SU-DHL-6 (cell line): ENCODE measurements around the gene RPTOR.

Source experiments
- H2AFZ ChIP-seq: fragments of 200-600 bp; sonication (generic); 2 replicates; pipeline ENCODE4 v1.6.1; 2014; ENCODE audit warnings: low read depth, mild to moderate bottlenecking, moderate library complexity, mixed read lengths, antibody characterized with exemption, low read length; ENCODE audit not compliant: severe bottlenecking
- H3F3A ChIP-seq: fragments of 200-600 bp; shearing (Covaris generic); 2 replicates; pipeline ENCODE4 v1.6.0; 2016; ENCODE audit warnings: antibody characterized with exemption, mild to moderate bottlenecking; ENCODE audit not compliant: insufficient read depth
- H3K27ac ChIP-seq: fragments of 200-600 bp; sonication (generic); 2 replicates; pipeline ENCODE4 v1.5.1; 2016; ENCODE audit warnings: low read depth, mild to moderate bottlenecking, low read length, moderate library complexity, mixed read lengths
- H3K27me3 ChIP-seq: fragments of 200-600 bp; sonication (generic), shearing (Covaris generic); 2 replicates; pipeline ENCODE4 v1.6.0; 2014; ENCODE audit warnings: mild to moderate bottlenecking, low read length
- H3K36me3 ChIP-seq: fragments of 200-600 bp; sonication (generic); 2 replicates; pipeline ENCODE4 v1.6.1; 2014; ENCODE audit warnings: mild to moderate bottlenecking, low read length, mixed read lengths
- H3K4me2 ChIP-seq: fragments of 300-600, 200-600 bp; shearing (Covaris generic), sonication (generic); 2 replicates; pipeline ENCODE4 v1.6.0; 2014; ENCODE audit warnings: low read length, low read depth, mild to moderate bottlenecking; ENCODE audit not compliant: poor library complexity, severe bottlenecking
- H3K4me3 ChIP-seq: fragments of 200-600 bp; sonication (generic); 2 replicates; pipeline ENCODE4 v1.5.1; 2014; ENCODE audit warnings: antibody characterized with exemption, low read length, mild to moderate bottlenecking, mixed read lengths; ENCODE audit not compliant: insufficient read depth, poor library complexity, severe bottlenecking
- H3K79me2 ChIP-seq: fragments of 200-600 bp; sonication (generic); 2 replicates; pipeline ENCODE4 v1.6.1; 2014; ENCODE audit warnings: mild to moderate bottlenecking, low read length, moderate library complexity; ENCODE audit not compliant: insufficient read depth
- H3K9ac ChIP-seq: fragments of 200-600 bp; sonication (generic); 2 replicates; pipeline ENCODE4 v1.7.0; 2014; ENCODE audit warnings: mild to moderate bottlenecking, low read length
- H3K9me2 ChIP-seq: fragments of 200-600 bp; sonication (generic); replicated peaks from 2 replicates; pipeline ENCODE4 v1.6.1; 2014; ENCODE audit warnings: low read length; ENCODE audit not compliant: insufficient read depth
- H3K9me3 ChIP-seq: fragments of 200-600 bp; sonication (generic); 2 replicates; pipeline ENCODE4 v1.6.1; 2014; ENCODE audit warnings: low read length, mixed read lengths; ENCODE audit not compliant: insufficient read depth
- H4K20me1 ChIP-seq: fragments of 200-600 bp; sonication (generic); 2 replicates; pipeline ENCODE4 v1.6.1; 2014; ENCODE audit warnings: low read depth, mild to moderate bottlenecking, antibody characterized with exemption, low read length, moderate library complexity, mixed read lengths
- EZH2phosphoT487 ChIP-seq: fragments of 200-600 bp; sonication (generic), shearing (Covaris generic); conservative IDR thresholded peaks from 2 replicates; pipeline ENCODE4 v1.6.1; 2018; ENCODE audit warnings: mild to moderate bottlenecking, antibody characterized with exemption, low read length, moderate library complexity, mixed read lengths
- TF ChIP-seq, protein P1 (sequence below): fragments of 200-600 bp; sonication (generic); IDR thresholded peaks from one replicate; pipeline ENCODE4 v1.5.1; 2017; ENCODE audit warnings: antibody characterized with exemption, mild to moderate bottlenecking, low read length, moderate library complexity; ENCODE audit not compliant: insufficient read depth, poor library complexity, severe bottlenecking

RPTOR gene

DNA sequence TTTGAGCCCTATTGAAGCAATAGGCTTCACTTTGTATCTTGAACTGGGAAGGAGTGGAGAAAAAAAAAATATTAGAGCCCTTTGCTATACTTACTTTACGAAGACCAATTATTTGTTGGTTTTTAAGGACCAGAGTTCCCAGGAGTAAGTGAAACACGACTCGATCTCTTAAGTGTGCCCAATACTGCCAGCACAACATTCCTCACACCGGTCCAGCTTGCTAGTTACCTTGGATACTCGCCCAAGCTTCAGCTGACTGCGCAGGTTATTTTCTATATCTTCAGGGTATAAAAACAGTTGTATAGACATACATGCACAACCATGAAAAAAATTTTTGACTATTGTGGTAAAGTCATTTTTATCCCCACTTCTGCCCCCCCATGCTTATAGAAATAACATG lies 72.1 kb downstream of the RPTOR start:
- H2AFZ ChIP-seq: no peak overlapping the region

DNA sequence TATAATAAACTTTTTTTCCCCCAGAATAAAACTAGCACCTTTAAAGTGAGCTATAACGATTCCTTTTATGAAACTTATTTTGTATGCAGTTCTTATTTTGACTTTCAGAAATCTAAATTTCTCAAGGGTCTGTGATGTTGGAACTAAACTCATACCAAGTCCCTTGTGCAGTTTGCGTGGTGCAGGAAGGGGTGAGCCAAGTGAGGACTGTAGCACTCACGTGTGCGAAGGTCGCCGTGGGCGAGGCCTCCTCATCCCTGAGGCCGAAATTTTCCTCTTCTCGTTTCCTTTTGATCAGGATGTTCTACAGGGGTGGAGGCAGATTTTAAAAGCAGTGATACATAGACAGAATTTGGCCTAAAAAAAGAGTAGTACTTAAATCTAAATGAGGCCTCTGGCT lies 73.7 kb downstream of the RPTOR start:
- no peak overlapping the region for H3K4me2 ChIP-seq
- H3K79me2 ChIP-seq: peaks cover 48% of the 10 kb centered on the region
- no peaks in the 10 kb centered on the region for H3F3A ChIP-seq
- no peaks in the 10 kb centered on the region for H3K9me3 ChIP-seq
- H3K9ac ChIP-seq: no peak overlapping the region
- H3K36me3 ChIP-seq: no peaks in the 10 kb centered on the region
- TF ChIP-seq, protein P1, sequence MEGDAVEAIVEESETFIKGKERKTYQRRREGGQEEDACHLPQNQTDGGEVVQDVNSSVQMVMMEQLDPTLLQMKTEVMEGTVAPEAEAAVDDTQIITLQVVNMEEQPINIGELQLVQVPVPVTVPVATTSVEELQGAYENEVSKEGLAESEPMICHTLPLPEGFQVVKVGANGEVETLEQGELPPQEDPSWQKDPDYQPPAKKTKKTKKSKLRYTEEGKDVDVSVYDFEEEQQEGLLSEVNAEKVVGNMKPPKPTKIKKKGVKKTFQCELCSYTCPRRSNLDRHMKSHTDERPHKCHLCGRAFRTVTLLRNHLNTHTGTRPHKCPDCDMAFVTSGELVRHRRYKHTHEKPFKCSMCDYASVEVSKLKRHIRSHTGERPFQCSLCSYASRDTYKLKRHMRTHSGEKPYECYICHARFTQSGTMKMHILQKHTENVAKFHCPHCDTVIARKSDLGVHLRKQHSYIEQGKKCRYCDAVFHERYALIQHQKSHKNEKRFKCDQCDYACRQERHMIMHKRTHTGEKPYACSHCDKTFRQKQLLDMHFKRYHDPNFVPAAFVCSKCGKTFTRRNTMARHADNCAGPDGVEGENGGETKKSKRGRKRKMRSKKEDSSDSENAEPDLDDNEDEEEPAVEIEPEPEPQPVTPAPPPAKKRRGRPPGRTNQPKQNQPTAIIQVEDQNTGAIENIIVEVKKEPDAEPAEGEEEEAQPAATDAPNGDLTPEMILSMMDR: no peak
- TF ChIP-seq EZH2phosphoT487: no peak
- H4K20me1 ChIP-seq: no peaks in the 10 kb centered on the region
- H3K4me3 ChIP-seq: no peak overlapping the region
- H2AFZ ChIP-seq: no peak overlapping the region
- no peak overlapping the region for H3K27ac ChIP-seq
- no peaks in the 10 kb centered on the region for H3K9me2 ChIP-seq
- H3K27me3 ChIP-seq: no peaks in the 10 kb centered on the region

More for the DNA sequence above, 72.1 kb downstream of the RPTOR start:
- Histone ChIP-seq H3K4me2 (no peak overlapping the region), H3K27ac (no peak overlapping the region), H3F3A (no peaks in the 10 kb centered on the region), H4K20me1 (no peaks in the 10 kb centered on the region), H3K79me2 (peaks cover 53% of the 10 kb centered on the region), H3K27me3 (no peaks in the 10 kb centered on the region), H3K9me3 (no peaks in the 10 kb centered on the region), H3K9ac (no peak overlapping the region), H3K36me3 (no peaks in the 10 kb centered on the region), H3K4me3 (no peak overlapping the region), H3K9me2 (no peaks in the 10 kb centered on the region)
- no peak for TF ChIP-seq EZH2phosphoT487
- TF ChIP-seq, protein P1: no peak

DNA sequence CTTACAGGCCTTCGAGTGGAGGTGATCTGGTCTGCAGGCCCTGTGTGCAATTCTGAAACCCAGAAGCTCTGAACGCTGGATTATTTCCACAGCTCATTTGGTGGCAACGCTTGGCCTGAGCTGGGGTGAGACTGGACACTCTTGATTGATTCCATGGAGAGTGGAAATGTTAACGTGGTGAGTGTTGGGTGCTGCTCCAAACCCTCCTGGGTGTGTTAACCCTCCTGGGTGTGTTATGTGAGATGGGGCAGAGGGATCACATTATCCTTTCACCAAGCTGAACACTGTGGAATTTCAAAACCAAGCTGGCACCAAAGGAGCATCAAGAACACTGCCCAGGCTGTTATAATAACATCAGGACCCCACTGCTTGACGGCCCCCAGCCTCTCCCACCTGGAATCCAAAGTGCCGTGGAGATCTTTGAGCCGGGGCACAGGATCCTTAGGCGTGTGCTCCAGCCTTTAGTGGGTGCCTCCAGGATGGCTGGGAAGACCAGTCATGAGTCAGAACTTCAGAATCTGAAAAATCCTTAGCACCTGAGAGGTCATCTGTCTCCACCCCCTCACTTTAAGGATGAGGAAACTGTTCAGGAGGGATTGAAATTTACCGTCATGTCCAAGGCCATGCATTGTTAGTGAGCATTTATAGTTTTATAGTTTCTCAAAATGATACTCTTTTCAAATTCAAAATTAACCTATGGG lies 75.0 kb downstream of the RPTOR start:
- Histone ChIP-seq H3K79me2 (peaks cover 45% of the 10 kb centered on the region), H3K4me2 (no peak overlapping the region), H3F3A (no peaks in the 10 kb centered on the region), H3K9ac (no peak overlapping the region), H3K9me3 (no peaks in the 10 kb centered on the region), H3K27ac (no peak overlapping the region), H3K27me3 (no peaks in the 10 kb centered on the region), H3K36me3 (no peaks in the 10 kb centered on the region), H2AFZ (no peak overlapping the region), H3K9me2 (no peaks in the 10 kb centered on the region), H4K20me1 (no peaks in the 10 kb centered on the region), H3K4me3 (no peak overlapping the region)
- TF ChIP-seq, protein P1: no peak
- TF ChIP-seq EZH2phosphoT487: no peak
